Hematopoietic multipotent progenitor cell treated with erythropoietin and hydrocortisone succinate and interleukin-3 and kit ligand, for 15 days (in vitro differentiated cells): ENCODE results near the gene RNU1-1.
A peak's percentile ranks its signal among the peaks of the same experiment; 100 is the strongest.
"Not testable (repeated sequence)": the region's sequence is repeated elsewhere in the genome, so short reads cannot be mapped to it uniquely, and the experiment has no call there.

Source experiments
- DNase-seq: peaks from one replicate; pipeline ENCODE4 v3.0.0-alpha.2; 2015; ENCODE audit warnings: low spot score

Gene RNU1-1

GRCh38 chr1:16514107-16515055 lies at the start of gene RNU1-1:
Gene RNU1-1 (minus strand): TSS chr1:16514285.
- peak; percentile 72 for DNase-seq

- DNase-seq, result not testable (repeated sequence)
These were observed 47.0 kb upstream of the RNU1-1 start for GRCh38 chr1:16561035-16561434.

- DNase-seq, result not testable (repeated sequence)
These were observed 46.4 kb upstream of the RNU1-1 start for GRCh38 chr1:16560498-16560897.

GRCh38 chr1:16559688-16560087 lies 45.6 kb upstream of the RNU1-1 start:
- DNase-seq, result not testable (repeated sequence)

GRCh38 chr1:16557034-16557433 lies 42.9 kb upstream of the RNU1-1 start:
- DNase-seq, result not testable (repeated sequence)

- not testable (repeated sequence) for DNase-seq
These were observed 39.2 kb upstream of the RNU1-1 start for GRCh38 chr1:16553244-16553643.

GRCh38 chr1:16550212-16550918 lies 36.3 kb upstream of the RNU1-1 start:
- not testable (repeated sequence) for DNase-seq

GRCh38 chr1:16549545-16549944 lies 35.5 kb upstream of the RNU1-1 start:
- DNase-seq, result not testable (repeated sequence)

GRCh38 chr1:16547502-16548241 lies 33.6 kb upstream of the RNU1-1 start:
- DNase-seq, result not testable (repeated sequence)

GRCh38 chr1:16545682-16546095 lies 31.6 kb upstream of the RNU1-1 start:
- DNase-seq, result not testable (repeated sequence)

- DNase-seq, result not testable (repeated sequence)
These were observed 26.4 kb upstream of the RNU1-1 start for GRCh38 chr1:16540421-16540893.

- DNase-seq, result not testable (repeated sequence)
These were observed 23.4 kb upstream of the RNU1-1 start for GRCh38 chr1:16537528-16537927.

GRCh38 chr1:16536796-16537195 lies 22.7 kb upstream of the RNU1-1 start:
- not testable (repeated sequence) for DNase-seq

GRCh38 chr1:16535898-16536297 lies 21.8 kb upstream of the RNU1-1 start:
- not testable (repeated sequence) for DNase-seq

GRCh38 chr1:16535487-16535886 lies 21.4 kb upstream of the RNU1-1 start:
- DNase-seq, result not testable (repeated sequence)

- DNase-seq, result not testable (repeated sequence)
These were observed 20.9 kb upstream of the RNU1-1 start for GRCh38 chr1:16534829-16535456.

- DNase-seq, result not testable (repeated sequence)
These were observed 20.2 kb upstream of the RNU1-1 start for GRCh38 chr1:16534239-16534828.

GRCh38 chr1:16532235-16532991 lies 18.3 kb upstream of the RNU1-1 start:
- DNase-seq, result not testable (repeated sequence)

GRCh38 chr1:16528338-16528737 lies 14.3 kb upstream of the RNU1-1 start:
- not testable (repeated sequence) for DNase-seq

- not testable (repeated sequence) for DNase-seq
These were observed 11.7 kb upstream of the RNU1-1 start for GRCh38 chr1:16525769-16526168.
